K562 (cell line): ENCODE measurements around the gene AACS. TPM values are rescaled to one million over a fixed set of nuclear protein-coding genes. Genes with fewer than 3 reads are reported as not detected.

Source experiments
- CEBPZ ChIP-seq: fragments of 150-350 bp; IDR thresholded peaks from 2 replicates; pipeline ENCODE4 v1.6.1; 2014; ENCODE audit warnings: low read depth, mild to moderate bottlenecking, low read length, borderline replicate concordance
- EP300 ChIP-seq: IDR thresholded peaks from 2 replicates; pipeline ENCODE4 v1.6.1; 2012; ENCODE audit warnings: low read length, improper control_type of control experiment
- EP400 ChIP-seq: fragments of 450-650 bp; IDR thresholded peaks from 2 replicates; pipeline ENCODE4 v1.6.1; 2017; ENCODE audit warnings: antibody characterized with exemption, mild to moderate bottlenecking, moderate library complexity
- MAFG ChIP-seq: fragments of 450-650 bp; conservative IDR thresholded peaks from 2 replicates; pipeline ENCODE4 v1.6.1; 2016; ENCODE audit warnings: missing genetic modification characterization, missing compliant biosample characterization
- MECOM ChIP-seq: fragments of 250-450 bp; sonication (Bioruptor Pico); IDR thresholded peaks from 2 replicates; pipeline ENCODE4 v1.8.0; 2022; ENCODE audit warnings: inconsistent platforms
- PPARD ChIP-seq: fragments of 250-450 bp; sonication (Bioruptor Pico); IDR thresholded peaks from 2 replicates; pipeline ENCODE4 v1.8.0; 2022; ENCODE audit warnings: inconsistent platforms, mild to moderate bottlenecking, moderate library complexity
- TSHZ1 ChIP-seq: fragments of 250-450 bp; sonication (Bioruptor Pico); IDR thresholded peaks from 2 replicates; pipeline ENCODE4 v1.4.0; 2020; ENCODE audit warnings: mild to moderate bottlenecking, moderate library complexity
- polyA plus RNA-seq, 8 experiments: library from polyadenylated mRNA; depleted of rRNA in 4 of 8; stranded (reverse) in 5 of 8; unstranded in 3 of 8; fragments of >200 nt; fragmentation: Nextera tagmentation in 2 of 8; fragmentation: Illumina TruSeq in 1 of 8; extraction: Ambion mirVana in 2 of 8; extraction: Trizol in 1 of 8; gene quantifications; 2 replicates each; pipeline versions ENCODE4 v1.2.1 to v1.2.3, GENCODE V29; 2011 to 2014; ENCODE audit warnings: inconsistent platforms in 1 of 8, missing spikeins in 1 of 8
- total RNA-seq, 7 experiments: library from RNA; depleted of rRNA in 6 of 7; stranded (reverse); fragments of >200 nt in 6 of 7; fragmentation: Illumina TruSeq in 2 of 7; extraction: Trizol in 2 of 7; gene quantifications; 2 replicates each; pipeline versions ENCODE4 v1.2.1 to v1.2.3, GENCODE V29; 2011 to 2021; ENCODE audit warnings: low replicate concordance in 1 of 7

Gene AACS
- total and polyA plus RNA-seq, 9 of the 15 experiments (the other 6 are each of a cell fraction or from before 2014, with no cell fraction given), result 2.4 to 13.0 (median 6.0) TPM

- no peak for TF ChIP-seq CEBPZ
- TF ChIP-seq TSHZ1 (CRISPR knock-in tag), result no peak
- TF ChIP-seq EP400, result no peak
- TF ChIP-seq MAFG (tag), result no peak
- TF ChIP-seq EP300, result no peak
- no peak for TF ChIP-seq MECOM (CRISPR knock-in tag)
- no peak for TF ChIP-seq PPARD (CRISPR knock-in tag)
Measured at GRCh38 chr12:125038976-125039625, 26.1 kb upstream of the AACS start (continued).
